K562 (cell line): ENCODE results near the gene NADSYN1. TPM values are rescaled to one million over a fixed set of nuclear protein-coding genes. Genes with fewer than 3 reads are reported as not detected.

Experiments
- ATAC-seq: fragments of 200-7000 bp; cut with Tn5 transposase; 3 replicates; pipeline ENCODE4 v1.9.1; 2020; ENCODE audit warnings: moderate library complexity
- BruUV-seq: library from RNA; stranded (reverse); fragments of 400-500 nt; replicated peaks from 2 replicates; lab custom pipeline; 2021; lab: Mats Ljungman, UMichigan
- CTCF ChIA-PET: fragments of 300-600 bp; formaldehyde crosslinking; extraction: SDS; loops from one replicate; lab custom pipeline; 2021; ENCODE audit warnings: low intra/inter-chr PET ratio; lab: Yijun Ruan, JAX
- POLR2A ChIA-PET: fragments of 300-600, 350-650 bp; sonication (Branson Sonifier 250); formaldehyde crosslinking; extraction: SDS; loops from one replicate; lab custom pipeline; 2021; ENCODE audit warnings: antibody characterized with exemption, inconsistent platforms; lab: Yijun Ruan, JAX
- DNase-seq, 4 experiments: peaks; one replicate each; pipeline versions ENCODE4 v3.0.0 to v3.0.0-alpha.2; 2011 to 2018; ENCODE audit warnings: low spot score in 3 of 4, mixed read lengths in 3 of 4; ENCODE audit errors: extremely low read depth in 1 of 4
- FAIRE-seq: peaks from 2 replicates; lab custom pipeline; 2011; peaks lifted over from hg19 to GRCh38; lab: Jason Lieb, UNC
- H2AFZ ChIP-seq: 2 replicates; pipeline ENCODE4 v1.6.0; 2011; ENCODE audit warnings: low read depth, low read length, control low read depth, inconsistent platforms
- H3K27ac ChIP-seq: fragments of 200-600 bp; 3 replicates; pipeline ENCODE4 v1.8.0; 2011; ENCODE audit warnings: low read depth, mild to moderate bottlenecking, control low read depth, inconsistent platforms, low read length, moderate library complexity, mixed read lengths; ENCODE audit errors: extremely low read depth
- H3K27me3 ChIP-seq, 2 experiments: fragments of 300-600 bp in 1 of 2; 2 replicates in 1 of 2; 3 replicates in 1 of 2; pipeline versions ENCODE4 v1.6.0 to v1.8.0; 2011; ENCODE audit warnings: inconsistent platforms in 2 of 2, low read length in 2 of 2, mild to moderate bottlenecking in 1 of 2, mixed read lengths in 1 of 2, moderate library complexity in 1 of 2; ENCODE audit not compliant: control insufficient read depth in 2 of 2, insufficient read depth in 2 of 2
- H3K36me3 ChIP-seq: fragments of 300-600 bp; 3 replicates; pipeline ENCODE4 v1.8.0; 2011; ENCODE audit warnings: mild to moderate bottlenecking, low read length, inconsistent platforms; ENCODE audit not compliant: control insufficient read depth, insufficient read depth
- H3K4me1 ChIP-seq, 2 experiments: fragments of 200-600 bp in 1 of 2; replicated peaks in 1 of 2; 2 replicates in 1 of 2; 3 replicates in 1 of 2; pipeline versions ENCODE4 v1.5.1 to v1.8.0; 2011; ENCODE audit warnings: inconsistent platforms in 2 of 2, low read length in 2 of 2, mild to moderate bottlenecking in 1 of 2, mixed read lengths in 1 of 2, moderate library complexity in 1 of 2; ENCODE audit not compliant: control insufficient read depth in 2 of 2, insufficient read depth in 2 of 2
- H3K4me2 ChIP-seq: 2 replicates; pipeline ENCODE4 v1.6.1; 2011; ENCODE audit warnings: low read length, control low read depth, inconsistent platforms, mixed read lengths; ENCODE audit not compliant: insufficient read depth
- H3K4me3 ChIP-seq: fragments of 200-600 bp; sonication (generic), shearing (Covaris generic); 2 replicates; pipeline ENCODE4 v1.5.1; 2016; ENCODE audit warnings: control low read depth, inconsistent platforms
- H3K79me2 ChIP-seq: fragments of 200-600 bp; 3 replicates; pipeline ENCODE4 v1.8.0; 2011; ENCODE audit warnings: low read length, inconsistent platforms; ENCODE audit not compliant: control insufficient read depth, insufficient read depth
- H3K9ac ChIP-seq, 2 experiments: 2 replicates each; pipeline versions ENCODE4 v1.6.0 to v1.6.1; 2011; ENCODE audit warnings: low read depth in 2 of 2, low read length in 2 of 2, control low read depth in 1 of 2, inconsistent platforms in 1 of 2, mild to moderate bottlenecking in 1 of 2, mixed read lengths in 1 of 2; ENCODE audit not compliant: insufficient read depth in 1 of 2
- H3K9me1 ChIP-seq: one replicate; pipeline ENCODE4 v1.6.0; 2011; ENCODE audit warnings: inconsistent platforms, mild to moderate bottlenecking, low read length, moderate library complexity; ENCODE audit not compliant: control insufficient read depth, insufficient read depth
- H3K9me3 ChIP-seq: replicated peaks from 2 replicates; pipeline ENCODE4 v1.5.1; 2011; ENCODE audit warnings: low read depth, low read length, inconsistent platforms; ENCODE audit not compliant: control insufficient read depth, insufficient read depth
- H4K20me1 ChIP-seq: replicated peaks from 2 replicates; pipeline ENCODE4 v1.6.1; 2011; ENCODE audit warnings: low read length, inconsistent platforms, mixed read lengths; ENCODE audit not compliant: control insufficient read depth, insufficient read depth
- CREBBP ChIP-seq: IDR thresholded peaks from one replicate; pipeline ENCODE4 v1.6.1; 2012; ENCODE audit warnings: low read depth, mild to moderate bottlenecking, control low read depth, inconsistent platforms, low read length
- FOXA3 ChIP-seq, 2 experiments: fragments of 450-650 bp in 1 of 2; sonication (generic) in 1 of 2; formaldehyde crosslinking; IDR thresholded peaks in 1 of 2; conservative IDR thresholded peaks in 1 of 2; 2 replicates each; pipeline versions ENCODE4 v1.4.0 to v1.8.0; 2020 to 2022; ENCODE audit warnings: mild to moderate bottlenecking in 2 of 2, missing genetic modification reagents in 1 of 2
- GATAD2A ChIP-seq: fragments of 450-650 bp; IDR thresholded peaks from 2 replicates; pipeline ENCODE4 v1.6.1; 2017
- HEY1 ChIP-seq: fragments of 250-450 bp; sonication (Bioruptor Pico); IDR thresholded peaks from 2 replicates; pipeline ENCODE4 v1.5.0; 2020; ENCODE audit warnings: mild to moderate bottlenecking, moderate library complexity, borderline replicate concordance
- HNRNPUL1 ChIP-seq: fragments of 200-400 bp; formaldehyde crosslinking; IDR thresholded peaks from 2 replicates; pipeline ENCODE4 v1.6.1; 2017; ENCODE audit warnings: low read length
- JUNB ChIP-seq: fragments of 450-650 bp; formaldehyde crosslinking; conservative IDR thresholded peaks from 2 replicates; pipeline ENCODE4 v1.4.0; 2020; ENCODE audit warnings: mild to moderate bottlenecking
- MAZ ChIP-seq, 2 experiments: fragments of 450-650 bp in 1 of 2; sonication (generic) in 1 of 2; formaldehyde crosslinking; IDR thresholded peaks in 1 of 2; conservative IDR thresholded peaks in 1 of 2; 2 replicates each; pipeline versions ENCODE4 v1.4.0 to v1.5.0; 2020; ENCODE audit warnings: mild to moderate bottlenecking in 1 of 2, missing genetic modification reagents in 1 of 2
- SMAD3 ChIP-seq: fragments of 450-650 bp; formaldehyde crosslinking; conservative IDR thresholded peaks from 2 replicates; pipeline ENCODE4 v1.4.0; 2020; ENCODE audit warnings: mild to moderate bottlenecking
- TEAD1 ChIP-seq, 2 experiments: fragments of 450-650 bp in 1 of 2; sonication (generic) in 1 of 2; formaldehyde crosslinking; IDR thresholded peaks; 2 replicates each; pipeline versions ENCODE4 v1.4.0 to v1.8.0; 2020 to 2022; ENCODE audit warnings: mild to moderate bottlenecking in 2 of 2, missing genetic modification reagents in 1 of 2
- ZBTB1 ChIP-seq: sonication (generic); formaldehyde crosslinking; IDR thresholded peaks from 2 replicates; pipeline ENCODE4 v1.8.1; 2023; ENCODE audit warnings: missing genetic modification reagents, low read depth, mild to moderate bottlenecking, borderline replicate concordance
- ZNF436 ChIP-seq: fragments of 250-450, 450-650 bp; sonication (Bioruptor Pico); formaldehyde crosslinking; IDR thresholded peaks from 2 replicates; pipeline ENCODE4 v1.7.0; 2020; ENCODE audit warnings: mild to moderate bottlenecking
- ZNF764 ChIP-seq: fragments of 250-450 bp; sonication (Bioruptor Pico); IDR thresholded peaks from 2 replicates; pipeline ENCODE4 v1.4.0; 2020; ENCODE audit warnings: low read depth, mild to moderate bottlenecking, moderate library complexity
- WGBS: fragments of 100-300 bp; shearing (Covaris generic); methylation state at CpG from one replicate; pipeline ENCODE4 v1.1.6; 2016; ENCODE audit warnings: low coverage, mixed read lengths; ENCODE audit not compliant: insufficient coverage; ENCODE audit errors: missing lambda C conversion rate; 5-methylcytosine and 5-hydroxymethylcytosine counted together
- in situ Hi-C: fragments of 300-500 bp; cut with MboI; formaldehyde crosslinking; loops from 4 replicates; pipeline ENCODE4 v1.15.0; 2018; ENCODE audit warnings: inconsistent platforms, mixed read lengths
- intact Hi-C: fragments of 100-400 bp; cut with micrococcal nuclease; formaldehyde crosslinking; loops from 2 replicates; pipeline ENCODE4 v1.14.2; 2022
- polyA plus RNA-seq, 8 experiments: library from polyadenylated mRNA; depleted of rRNA in 4 of 8; stranded (reverse) in 5 of 8; unstranded in 3 of 8; fragments of >200 nt; fragmentation: Nextera tagmentation in 2 of 8; fragmentation: Illumina TruSeq in 1 of 8; extraction: Ambion mirVana in 2 of 8; extraction: Trizol in 1 of 8; gene quantifications; 2 replicates each; pipeline versions ENCODE4 v1.2.1 to v1.2.3, GENCODE V29; 2011 to 2014; ENCODE audit warnings: inconsistent platforms in 1 of 8, missing spikeins in 1 of 8
- total RNA-seq, 7 experiments: library from RNA; depleted of rRNA in 6 of 7; stranded (reverse); fragments of >200 nt in 6 of 7; fragmentation: Illumina TruSeq in 2 of 7; extraction: Trizol in 2 of 7; gene quantifications; 2 replicates each; pipeline versions ENCODE4 v1.2.1 to v1.2.3, GENCODE V29; 2011 to 2021; ENCODE audit warnings: low replicate concordance in 1 of 7
- TF ChIP-seq, protein P1 (sequence below): fragments of 250-450 bp; sonication (Bioruptor Pico); IDR thresholded peaks from 2 replicates; pipeline ENCODE4 v1.4.0; 2020; ENCODE audit warnings: mild to moderate bottlenecking
- TF ChIP-seq, protein P2 (sequence below): sonication (generic); formaldehyde crosslinking; IDR thresholded peaks from 2 replicates; pipeline ENCODE4 v1.9.0; 2022; ENCODE audit warnings: mild to moderate bottlenecking, missing genetic modification reagents
- TF ChIP-seq, protein P3 (sequence below): sonication (generic); formaldehyde crosslinking; IDR thresholded peaks from 2 replicates; pipeline ENCODE4 v1.4.0; 2020; ENCODE audit warnings: mild to moderate bottlenecking, missing genetic modification reagents

Gene NADSYN1
- total and polyA plus RNA-seq, 9 of the 15 experiments (the other 6 are each of a cell fraction or from before 2014, with no cell fraction given): 12.7 to 57.3 (median 42.1) TPM

DNA sequence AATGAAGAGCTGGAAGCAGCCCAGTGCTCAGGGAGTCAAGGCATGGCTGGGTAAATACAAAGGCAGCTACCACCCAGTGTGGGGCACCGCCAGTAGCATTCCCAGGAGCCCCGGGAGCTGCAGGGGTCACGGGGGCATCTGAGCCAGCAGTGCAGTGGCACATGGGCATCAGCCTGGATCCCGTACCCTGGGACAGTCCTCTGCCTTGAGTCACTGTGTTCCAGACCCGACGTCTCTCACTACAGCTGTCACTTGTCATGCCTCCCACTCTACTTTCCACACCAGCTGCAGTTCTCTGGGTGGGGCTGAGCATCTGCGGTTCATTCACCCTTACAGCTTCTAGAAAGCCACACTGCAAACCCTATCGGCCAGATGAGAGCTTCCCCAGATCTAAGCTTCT lies 34.4 kb upstream of the NADSYN1 start:
- CTCF ChIA-PET: no interaction called here

More for the DNA sequence above, 34.4 kb upstream of the NADSYN1 start:
- H3K27me3 ChIP-seq: peaks cover 11 to 34% of the 10 kb centered on the region in 2 experiments; a peak in 3 of 5 replicates
- TF ChIP-seq TEAD1 (CRISPR knock-in tag; IDR thresholded peaks at IDR 0.05): no peak
- no peak for TF ChIP-seq JUNB (CRISPR knock-in tag)
- no peak for TF ChIP-seq ZNF764 (CRISPR knock-in tag)
- TF ChIP-seq, protein P1, sequence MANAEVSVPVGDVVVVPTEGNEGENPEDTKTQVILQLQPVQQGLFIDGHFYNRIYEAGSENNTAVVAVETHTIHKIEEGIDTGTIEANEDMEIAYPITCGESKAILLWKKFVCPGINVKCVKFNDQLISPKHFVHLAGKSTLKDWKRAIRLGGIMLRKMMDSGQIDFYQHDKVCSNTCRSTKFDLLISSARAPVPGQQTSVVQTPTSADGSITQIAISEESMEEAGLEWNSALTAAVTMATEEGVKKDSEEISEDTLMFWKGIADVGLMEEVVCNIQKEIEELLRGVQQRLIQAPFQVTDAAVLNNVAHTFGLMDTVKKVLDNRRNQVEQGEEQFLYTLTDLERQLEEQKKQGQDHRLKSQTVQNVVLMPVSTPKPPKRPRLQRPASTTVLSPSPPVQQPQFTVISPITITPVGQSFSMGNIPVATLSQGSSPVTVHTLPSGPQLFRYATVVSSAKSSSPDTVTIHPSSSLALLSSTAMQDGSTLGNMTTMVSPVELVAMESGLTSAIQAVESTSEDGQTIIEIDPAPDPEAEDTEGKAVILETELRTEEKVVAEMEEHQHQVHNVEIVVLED (CRISPR knock-in tag): no peak
- no peak for TF ChIP-seq CREBBP
- TF ChIP-seq MAZ (CRISPR knock-in tag; conservative IDR thresholded peaks at IDR 0.05 in 1 of 2, IDR thresholded peaks at IDR 0.05 in 1 of 2): no peak
- no peak for TF ChIP-seq HEY1
- TF ChIP-seq, protein P2, sequence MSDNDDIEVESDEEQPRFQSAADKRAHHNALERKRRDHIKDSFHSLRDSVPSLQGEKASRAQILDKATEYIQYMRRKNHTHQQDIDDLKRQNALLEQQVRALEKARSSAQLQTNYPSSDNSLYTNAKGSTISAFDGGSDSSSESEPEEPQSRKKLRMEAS (CRISPR knock-in tag): no peak
- TF ChIP-seq, protein P3, sequence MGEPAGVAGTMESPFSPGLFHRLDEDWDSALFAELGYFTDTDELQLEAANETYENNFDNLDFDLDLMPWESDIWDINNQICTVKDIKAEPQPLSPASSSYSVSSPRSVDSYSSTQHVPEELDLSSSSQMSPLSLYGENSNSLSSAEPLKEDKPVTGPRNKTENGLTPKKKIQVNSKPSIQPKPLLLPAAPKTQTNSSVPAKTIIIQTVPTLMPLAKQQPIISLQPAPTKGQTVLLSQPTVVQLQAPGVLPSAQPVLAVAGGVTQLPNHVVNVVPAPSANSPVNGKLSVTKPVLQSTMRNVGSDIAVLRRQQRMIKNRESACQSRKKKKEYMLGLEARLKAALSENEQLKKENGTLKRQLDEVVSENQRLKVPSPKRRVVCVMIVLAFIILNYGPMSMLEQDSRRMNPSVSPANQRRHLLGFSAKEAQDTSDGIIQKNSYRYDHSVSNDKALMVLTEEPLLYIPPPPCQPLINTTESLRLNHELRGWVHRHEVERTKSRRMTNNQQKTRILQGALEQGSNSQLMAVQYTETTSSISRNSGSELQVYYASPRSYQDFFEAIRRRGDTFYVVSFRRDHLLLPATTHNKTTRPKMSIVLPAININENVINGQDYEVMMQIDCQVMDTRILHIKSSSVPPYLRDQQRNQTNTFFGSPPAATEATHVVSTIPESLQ (CRISPR knock-in tag): no peak
- no peak for TF ChIP-seq ZNF436
- no peak for TF ChIP-seq HNRNPUL1
- TF ChIP-seq ZBTB1 (CRISPR knock-in tag): no peak
- TF ChIP-seq FOXA3 (CRISPR knock-in tag; conservative IDR thresholded peaks at IDR 0.05 in 1 of 2, IDR thresholded peaks at IDR 0.05 in 1 of 2): no peak
- no peak for TF ChIP-seq GATAD2A
- no peak for TF ChIP-seq SMAD3 (CRISPR knock-in tag)
- TF ChIP-seq, all 486 proteins: peak for 0
- DNase-seq (no peak), ATAC-seq (no peak), FAIRE-seq (no peak)
- Histone ChIP-seq H3K9me1 (no peaks in the 10 kb centered on the region), H3K27ac (no peak overlapping the region), H2AFZ (no peak overlapping the region), H3K9ac (no peak overlapping the region), H3K9me3 (no peaks in the 10 kb centered on the region), H3K4me1 (no peaks in the 10 kb centered on the region), H3K4me2 (no peak overlapping the region), H4K20me1 (no peaks in the 10 kb centered on the region), H3K79me2 (no peaks in the 10 kb centered on the region), H3K36me3 (no peaks in the 10 kb centered on the region), H3K4me3 (no peak overlapping the region)
- no TSS peak for BruUV-seq
- POLR2A ChIA-PET: interaction anchor here (1.0 to 1.1 kb wide), 2 partner anchors 17 to 80 kb away, joined by 4 to 5 read pairs; no protein-coding TSS in a partner anchor
- 0% methylated on average over 8 of the region's 8 CpGs for WGBS
- in situ Hi-C loops: no loop called here
- intact Hi-C loops: no loop called here
